ENCODE measurements around the gene TMEM132D.

DNA sequence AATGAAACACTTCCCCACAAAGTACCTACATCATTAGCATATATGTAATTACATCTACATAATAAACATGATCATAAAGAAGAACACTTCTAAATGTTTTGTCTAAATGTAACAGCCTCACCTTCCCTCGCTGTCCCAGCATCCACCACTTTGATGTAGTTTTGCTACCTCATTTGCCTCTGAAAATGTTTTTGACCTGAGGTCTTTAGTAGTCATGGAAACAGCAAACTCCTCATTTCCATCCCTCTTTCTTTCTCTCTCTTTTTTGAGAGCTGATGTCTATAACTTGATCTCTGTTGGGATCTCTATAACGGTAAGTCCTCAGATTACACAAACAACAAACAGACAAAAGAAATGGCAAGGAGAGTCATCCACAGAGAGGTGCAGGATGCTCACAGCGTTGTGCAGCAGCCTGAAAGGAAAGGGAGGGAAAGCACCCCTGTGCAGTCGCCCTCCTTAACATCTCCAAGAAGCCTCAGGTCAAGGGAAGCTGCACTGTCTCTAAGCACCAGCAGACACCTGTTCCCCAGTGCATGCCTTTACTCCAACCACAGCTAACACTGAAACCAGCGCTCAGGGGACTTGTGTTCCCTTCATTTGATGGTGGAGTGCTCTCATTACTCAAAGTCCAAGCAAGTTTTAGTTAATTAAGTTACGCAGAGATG lies 268.7 kb downstream of the TMEM132D start:
- TF ChIP-seq, protein P1, sequence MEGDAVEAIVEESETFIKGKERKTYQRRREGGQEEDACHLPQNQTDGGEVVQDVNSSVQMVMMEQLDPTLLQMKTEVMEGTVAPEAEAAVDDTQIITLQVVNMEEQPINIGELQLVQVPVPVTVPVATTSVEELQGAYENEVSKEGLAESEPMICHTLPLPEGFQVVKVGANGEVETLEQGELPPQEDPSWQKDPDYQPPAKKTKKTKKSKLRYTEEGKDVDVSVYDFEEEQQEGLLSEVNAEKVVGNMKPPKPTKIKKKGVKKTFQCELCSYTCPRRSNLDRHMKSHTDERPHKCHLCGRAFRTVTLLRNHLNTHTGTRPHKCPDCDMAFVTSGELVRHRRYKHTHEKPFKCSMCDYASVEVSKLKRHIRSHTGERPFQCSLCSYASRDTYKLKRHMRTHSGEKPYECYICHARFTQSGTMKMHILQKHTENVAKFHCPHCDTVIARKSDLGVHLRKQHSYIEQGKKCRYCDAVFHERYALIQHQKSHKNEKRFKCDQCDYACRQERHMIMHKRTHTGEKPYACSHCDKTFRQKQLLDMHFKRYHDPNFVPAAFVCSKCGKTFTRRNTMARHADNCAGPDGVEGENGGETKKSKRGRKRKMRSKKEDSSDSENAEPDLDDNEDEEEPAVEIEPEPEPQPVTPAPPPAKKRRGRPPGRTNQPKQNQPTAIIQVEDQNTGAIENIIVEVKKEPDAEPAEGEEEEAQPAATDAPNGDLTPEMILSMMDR (IDR thresholded peaks at IDR 0.05; ENCODE audit: low read depth, low read length): no peak
- no peak for TF ChIP-seq POLR2A (IDR thresholded peaks at IDR 0.05; ENCODE audit: extremely low read depth, insufficient read length)
